ENCODE results near the gene PRUNE2. TPM values are rescaled to one million over a fixed set of nuclear protein-coding genes. Genes with fewer than 3 reads are reported as not detected.

Gene PRUNE2
- total and polyA plus RNA-seq, 2 of the 8 experiments (the other 6 are each of a cell fraction or from before 2014, with no cell fraction given) = 5.5 to 13.3 TPM

GRCh38 chr9:76691517-76692313 is 214.2 kb downstream of the PRUNE2 start:
- peak overlapping the region; percentile 100 for H2AFZ ChIP-seq (ENCODE audit: low read length)
- H3K4ac ChIP-seq (replicated peaks; ENCODE audit: insufficient read length, low read depth, low read length) = no peak overlapping the region
- H4K5ac ChIP-seq (ENCODE audit: insufficient read length, low read depth, low read length) = peak overlapping the region; percentile 63
- no peak overlapping the region for H2BK20ac ChIP-seq (ENCODE audit: low read length)
- FAIRE-seq = no peak
- H3K14ac ChIP-seq (ENCODE audit: insufficient read length) = no peak overlapping the region
- peaks cover 0 to 15% (median 8%) of the 10 kb centered on the region in 4 experiments; a peak in 5 of 7 replicates for H3K27me3 ChIP-seq (replicated peaks in 1 of 4; ENCODE audit: control insufficient read depth in 3 of 4, extremely low read depth in 1 of 4, insufficient read depth in 3 of 4, low read length in 3 of 4)
- H2BK15ac ChIP-seq (ENCODE audit: low read length) = no peak overlapping the region
- no peak overlapping the region for H3K18ac ChIP-seq (ENCODE audit: extremely low read depth, low read length)
- CTCF ChIA-PET (ENCODE audit: partially characterized antibody) = interaction anchor here (0.7 to 5.2 kb wide), 5 partner anchors 10 to 232 kb away, joined by 3 to 40 read pairs (median 3); partner anchors contain the start of gene GCNT1
- no peaks in the 10 kb centered on the region for H3K79me2 ChIP-seq (ENCODE audit: control insufficient read depth in 1 of 2, insufficient read depth in 2 of 2, low read length in 2 of 2)
- peak overlapping the region in 1 of 4 experiments; percentile 64; a peak in 1 of 7 replicates for H3K9ac ChIP-seq (replicated peaks in 1 of 4; ENCODE audit: extremely low read depth in 1 of 4, low read depth in 3 of 4, low read length in 3 of 4)
- TF ChIP-seq MAX (IDR thresholded peaks at IDR 0.05) = 0 out of 2 replicates have a peak, but pooled peaks have one; percentile 19
- peak; percentile 44; the same call in 1 of the 2 replicates for TF ChIP-seq TAF1 (IDR thresholded peaks at IDR 0.05; ENCODE audit: low read depth, low read length)
- TF ChIP-seq TCF12 (IDR thresholded peaks at IDR 0.05; ENCODE audit: low read depth, low read length) = no peak
- TF ChIP-seq YY1 (IDR thresholded peaks at IDR 0.05; ENCODE audit: low read depth, low read length) = peak; percentile 72; the same call in 1 of the 2 replicates
- peak; percentile 75 for TF ChIP-seq USF2 (IDR thresholded peaks at IDR 0.05; ENCODE audit: low read length)
- 0 out of 4 replicates have a peak, but pooled peaks of 1 of the 2 experiments have one; percentile 28 for TF ChIP-seq SIN3A (conservative IDR thresholded peaks at IDR 0.05 in 1 of 2, IDR thresholded peaks at IDR 0.05 in 1 of 2; ENCODE audit: low read depth in 1 of 2, low read length in 2 of 2)
- TF ChIP-seq SUZ12 (IDR thresholded peaks at IDR 0.05; ENCODE audit: low read length) = no peak
- no peak overlapping the region for H2BK5ac ChIP-seq (ENCODE audit: low read depth, low read length)
- H4K20me1 ChIP-seq (replicated peaks in 1 of 2; ENCODE audit: control insufficient read depth in 1 of 2, insufficient read depth in 2 of 2, low read length in 2 of 2) = no peaks in the 10 kb centered on the region
- H3K4me1 ChIP-seq (replicated peaks in 1 of 4; ENCODE audit: control insufficient read depth in 3 of 4, insufficient read depth in 4 of 4, low read length in 3 of 4) = peaks cover 3 to 10% (median 7%) of the 10 kb centered on the region in 4 experiments; a peak in 6 of 7 replicates
- no peak overlapping the region for H4K8ac ChIP-seq (ENCODE audit: extremely low read depth, insufficient read depth, low read length)
- H3K4me2 ChIP-seq (ENCODE audit: insufficient read depth in 1 of 2, low read depth in 2 of 2, low read length in 2 of 2) = peak overlapping the region; percentile 70 to 74
- peak in 1 of 2 experiments; percentile 45 for DNase-seq (ENCODE audit: low read depth in 1 of 2, low spot score in 2 of 2)
- H2AK5ac ChIP-seq (ENCODE audit: low read depth, low read length) = no peak overlapping the region
- no peaks in the 10 kb centered on the region for H3K9me3 ChIP-seq (ENCODE audit: insufficient read depth in 2 of 2, low read depth in 1 of 2, low read length in 1 of 2)
- 36% methylated on average over 13 of the region's 13 CpGs; no CpG with 5 or more reads in 1 of the 2 experiments for WGBS, 2 experiments (ENCODE audit: extremely low coverage in 1 of 2, insufficient coverage in 1 of 2, insufficient read length in 1 of 2, insufficient replicate concordance in 2 of 2, low coverage in 1 of 2, low lambda C conversion rate in 2 of 2, missing lambda C conversion rate in 1 of 2)
- POLR2A ChIA-PET (ENCODE audit: partially characterized antibody) = interaction anchor here (0.7 to 0.9 kb wide), 2 partner anchors 215 to 251 kb away, joined by 3 to 4 read pairs; partner anchors contain the start of gene PRUNE2
- H2BK120ac ChIP-seq (replicated peaks; ENCODE audit: low read depth, low read length) = no peak overlapping the region
- no peak overlapping the region for H3K56ac ChIP-seq (replicated peaks; ENCODE audit: insufficient read length, low read depth, low read length)
- no peak overlapping the region for H3K23ac ChIP-seq (ENCODE audit: insufficient read length)
- no peak overlapping the region for H3K27ac ChIP-seq (ENCODE audit: low read depth, low read length)
- H2BK12ac ChIP-seq (ENCODE audit: low read depth, low read length) = no peak overlapping the region; the same call in 1 of the 2 replicates
- H3K36me3 ChIP-seq (ENCODE audit: control insufficient read depth in 2 of 4, insufficient read depth in 4 of 4, low read length in 3 of 4) = no peaks in the 10 kb centered on the region
- H3K79me1 ChIP-seq (ENCODE audit: low read depth, low read length) = no peaks in the 10 kb centered on the region
- H3K4me3 ChIP-seq (ENCODE audit: extremely low read depth in 1 of 4, insufficient read depth in 2 of 4, low read depth in 3 of 4, low read length in 4 of 4) = peak overlapping the region; percentile 28 to 58 (median 42); a peak in 6 of 8 replicates
- H4K91ac ChIP-seq (replicated peaks; ENCODE audit: insufficient read length, low read length) = no peak overlapping the region
- no peaks in the 10 kb centered on the region for H3K23me2 ChIP-seq (ENCODE audit: low read depth, low read length)

All from H1 (cell line).